DOHH2 (cell line): ENCODE measurements around the gene PRAC1.

Experiments
- H3F3A ChIP-seq: fragments of 200-600 bp; sonication (generic), shearing (Covaris generic); 2 replicates; pipeline ENCODE4 v1.6.0; 2016; ENCODE audit warnings: antibody characterized with exemption, mild to moderate bottlenecking; ENCODE audit not compliant: control insufficient read depth, insufficient read depth
- H3K27ac ChIP-seq: fragments of 200-600 bp; sonication (generic); 2 replicates; pipeline ENCODE4 v1.5.1; 2014; ENCODE audit warnings: low read depth, mild to moderate bottlenecking, low read length, moderate library complexity
- H3K27me3 ChIP-seq: fragments of 200-600 bp; sonication (generic); 2 replicates; pipeline ENCODE4 v1.6.1; 2014; ENCODE audit warnings: mild to moderate bottlenecking, low read length, mixed read lengths; ENCODE audit not compliant: control insufficient read depth
- H3K36me3 ChIP-seq: fragments of 200-600 bp; sonication (generic); 2 replicates; pipeline ENCODE4 v1.6.1; 2014; ENCODE audit warnings: mild to moderate bottlenecking, low read length, moderate library complexity, mixed read lengths; ENCODE audit not compliant: control insufficient read depth
- H3K4me1 ChIP-seq: fragments of 200-600 bp; sonication (generic); 2 replicates; pipeline ENCODE4 v1.6.1; 2014; ENCODE audit warnings: mild to moderate bottlenecking, low read length, mixed read lengths; ENCODE audit not compliant: control insufficient read depth
- H3K4me2 ChIP-seq: fragments of 200-600 bp; sonication (generic); 2 replicates; pipeline ENCODE4 v1.6.0; 2014; ENCODE audit warnings: mild to moderate bottlenecking, low read length, moderate library complexity
- H3K4me3 ChIP-seq: fragments of 200-600 bp; sonication (generic); 2 replicates; pipeline ENCODE4 v1.5.1; 2014; ENCODE audit warnings: mild to moderate bottlenecking, low read length, mixed read lengths
- H3K79me2 ChIP-seq: fragments of 200-600 bp; sonication (generic); 2 replicates; pipeline ENCODE4 v1.6.1; 2014; ENCODE audit warnings: mild to moderate bottlenecking, low read length, mixed read lengths; ENCODE audit not compliant: control insufficient read depth
- H3K9me2 ChIP-seq: fragments of 200-600 bp; sonication (generic); replicated peaks from 2 replicates; pipeline ENCODE4 v1.6.1; 2014; ENCODE audit warnings: mild to moderate bottlenecking, low read length, mixed read lengths; ENCODE audit not compliant: control insufficient read depth
- H3K9me3 ChIP-seq: fragments of 200-600 bp; sonication (generic); 2 replicates; pipeline ENCODE4 v1.6.1; 2014; ENCODE audit warnings: antibody characterized with exemption, low read length, mixed read lengths; ENCODE audit not compliant: control insufficient read depth, insufficient read depth
- H4K20me1 ChIP-seq: fragments of 200-600 bp; sonication (generic); 2 replicates; pipeline ENCODE4 v1.6.0; 2014; ENCODE audit warnings: low read depth, mild to moderate bottlenecking, antibody characterized with exemption, low read length, moderate library complexity; ENCODE audit not compliant: control insufficient read depth, insufficient read depth
- EZH2phosphoT487 ChIP-seq: fragments of 200-600 bp; sonication (generic); IDR thresholded peaks from 2 replicates; pipeline ENCODE4 v1.6.1; 2017; ENCODE audit warnings: borderline replicate concordance, mild to moderate bottlenecking, antibody characterized with exemption, low read length, moderate library complexity, mixed read lengths
- TF ChIP-seq, protein P1 (sequence below): fragments of 200-600 bp; sonication (generic); IDR thresholded peaks from one replicate; pipeline ENCODE4 v1.5.1; 2014; ENCODE audit warnings: antibody characterized with exemption, mild to moderate bottlenecking, low read depth, low read length; ENCODE audit not compliant: poor library complexity, severe bottlenecking

The PRAC1 gene

DNA sequence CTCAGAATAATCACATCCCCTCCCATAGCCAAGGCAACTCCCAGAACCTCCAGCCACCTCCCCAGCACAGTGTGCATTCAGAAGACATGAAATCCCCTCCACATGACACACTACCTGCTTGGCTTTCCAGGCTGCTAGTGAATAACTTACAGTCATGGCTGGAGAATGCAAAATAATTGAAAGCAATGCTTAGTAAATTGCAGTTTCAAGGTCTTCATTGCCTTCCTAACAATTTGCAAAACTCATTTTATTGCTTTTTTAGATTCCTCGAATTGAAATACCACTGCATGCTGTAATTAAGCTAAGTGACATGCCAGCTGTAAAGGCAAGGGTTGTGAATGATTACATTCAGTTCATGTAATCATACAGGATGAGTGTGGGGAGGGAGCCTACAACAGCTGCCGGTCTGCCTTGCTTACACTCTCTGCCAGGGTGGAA is 35.2 kb upstream of the PRAC1 start:
- TF ChIP-seq EZH2phosphoT487 = no peak
- TF ChIP-seq, protein P1, sequence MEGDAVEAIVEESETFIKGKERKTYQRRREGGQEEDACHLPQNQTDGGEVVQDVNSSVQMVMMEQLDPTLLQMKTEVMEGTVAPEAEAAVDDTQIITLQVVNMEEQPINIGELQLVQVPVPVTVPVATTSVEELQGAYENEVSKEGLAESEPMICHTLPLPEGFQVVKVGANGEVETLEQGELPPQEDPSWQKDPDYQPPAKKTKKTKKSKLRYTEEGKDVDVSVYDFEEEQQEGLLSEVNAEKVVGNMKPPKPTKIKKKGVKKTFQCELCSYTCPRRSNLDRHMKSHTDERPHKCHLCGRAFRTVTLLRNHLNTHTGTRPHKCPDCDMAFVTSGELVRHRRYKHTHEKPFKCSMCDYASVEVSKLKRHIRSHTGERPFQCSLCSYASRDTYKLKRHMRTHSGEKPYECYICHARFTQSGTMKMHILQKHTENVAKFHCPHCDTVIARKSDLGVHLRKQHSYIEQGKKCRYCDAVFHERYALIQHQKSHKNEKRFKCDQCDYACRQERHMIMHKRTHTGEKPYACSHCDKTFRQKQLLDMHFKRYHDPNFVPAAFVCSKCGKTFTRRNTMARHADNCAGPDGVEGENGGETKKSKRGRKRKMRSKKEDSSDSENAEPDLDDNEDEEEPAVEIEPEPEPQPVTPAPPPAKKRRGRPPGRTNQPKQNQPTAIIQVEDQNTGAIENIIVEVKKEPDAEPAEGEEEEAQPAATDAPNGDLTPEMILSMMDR = no peak
- Histone ChIP-seq H3K27ac (no peak overlapping the region), H3K9me3 (no peaks in the 10 kb centered on the region), H3F3A (no peaks in the 10 kb centered on the region), H3K4me2 (no peak overlapping the region), H3K79me2 (no peaks in the 10 kb centered on the region), H3K9me2 (no peaks in the 10 kb centered on the region), H3K27me3 (peaks cover 44% of the 10 kb centered on the region), H3K36me3 (no peaks in the 10 kb centered on the region), H4K20me1 (no peaks in the 10 kb centered on the region), H3K4me1 (no peaks in the 10 kb centered on the region), H3K4me3 (no peak overlapping the region)

DNA sequence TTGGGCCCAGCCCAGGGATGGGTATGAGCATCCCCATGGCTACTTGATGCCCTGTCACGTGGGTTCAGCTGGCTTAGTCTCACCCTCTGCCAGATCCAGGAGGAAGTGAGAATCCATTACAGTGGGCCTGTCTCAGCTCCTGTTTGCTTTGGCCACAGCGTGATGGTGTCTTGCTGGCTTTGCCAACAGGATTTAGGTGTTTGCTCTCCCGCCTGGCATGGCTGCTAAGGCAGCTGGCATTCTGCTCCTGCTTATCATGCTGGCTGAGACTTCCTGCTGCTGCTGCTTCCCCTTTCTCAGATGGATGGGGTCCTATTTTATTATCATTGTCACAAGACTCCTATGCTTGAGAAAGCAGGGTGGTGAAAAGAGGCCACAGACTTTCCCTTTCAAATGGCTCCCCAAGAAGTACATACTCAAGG is 34.5 kb upstream of the PRAC1 start:
- H3K27ac ChIP-seq = no peak overlapping the region
- no peaks in the 10 kb centered on the region for H3K79me2 ChIP-seq
- no peaks in the 10 kb centered on the region for H3K9me3 ChIP-seq
- no peak overlapping the region for H3K4me2 ChIP-seq
- no peaks in the 10 kb centered on the region for H3K36me3 ChIP-seq
- no peaks in the 10 kb centered on the region for H4K20me1 ChIP-seq
- H3K4me1 ChIP-seq = no peaks in the 10 kb centered on the region
- no peak overlapping the region for H3K4me3 ChIP-seq
- H3K9me2 ChIP-seq = no peaks in the 10 kb centered on the region
- H3K27me3 ChIP-seq = peaks cover 45% of the 10 kb centered on the region
- TF ChIP-seq, protein P1 = no peak
- TF ChIP-seq EZH2phosphoT487 = no peak
- H3F3A ChIP-seq = no peaks in the 10 kb centered on the region

DNA sequence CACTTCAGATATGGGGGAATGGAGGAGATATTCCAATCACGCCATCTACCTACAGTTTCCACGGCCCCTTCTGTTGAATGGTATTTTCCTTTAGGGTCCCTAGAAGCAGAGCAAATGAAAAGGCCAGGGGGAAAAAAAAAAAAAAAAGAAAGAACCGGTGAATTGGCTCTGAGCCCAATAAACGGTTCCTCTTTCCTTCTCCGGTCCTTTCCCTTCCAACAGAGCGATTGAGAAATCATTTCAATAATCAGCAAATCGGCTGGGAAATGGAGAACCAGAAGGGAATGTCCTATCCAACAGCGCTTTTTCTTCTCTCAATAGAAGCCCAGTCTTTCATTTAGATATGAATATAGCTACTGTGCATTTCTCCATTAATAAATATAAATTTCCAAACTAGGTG is 33.0 kb upstream of the PRAC1 start:
- H3K36me3 ChIP-seq = no peaks in the 10 kb centered on the region
- no peaks in the 10 kb centered on the region for H3K79me2 ChIP-seq
- no peaks in the 10 kb centered on the region for H3K9me3 ChIP-seq
- no peaks in the 10 kb centered on the region for H3K9me2 ChIP-seq
- H3F3A ChIP-seq = no peaks in the 10 kb centered on the region
- no peak overlapping the region for H3K4me3 ChIP-seq
- TF ChIP-seq, protein P1 = no peak
- TF ChIP-seq EZH2phosphoT487 = no peak
- H3K27me3 ChIP-seq = peaks cover 52% of the 10 kb centered on the region
- H3K4me1 ChIP-seq = no peaks in the 10 kb centered on the region
- H3K4me2 ChIP-seq = no peak overlapping the region
- no peaks in the 10 kb centered on the region for H4K20me1 ChIP-seq
- H3K27ac ChIP-seq = no peak overlapping the region
